ENCODE results near the gene CHD3. TPM values are rescaled to one million over a fixed set of nuclear protein-coding genes. Genes with fewer than 3 reads are reported as not detected.
A peak's percentile ranks its signal among the peaks of the same experiment; 100 is the strongest.

Gene CHD3
- total and polyA plus RNA-seq, 2 of the 13 experiments (the other 11 are each of a cell fraction or from before 2014, with no cell fraction given), result 2.7 to 3.7 TPM

GRCh38 chr17:7843536-7844291 is 44.9 kb upstream of the CHD3 start (continued):
- TF ChIP-seq AGO2 (optimal IDR thresholded peaks at IDR 0.05; ENCODE audit: low read depth, low read length), result no peak
- TF ChIP-seq NFIB (CRISPR knock-in tag; IDR thresholded peaks at IDR 0.05; ENCODE audit: borderline replicate concordance), result no peak
- 0 out of 2 replicates have a peak, but pooled peaks have one; percentile 24 for TF ChIP-seq PHF21A (CRISPR knock-in tag; IDR thresholded peaks at IDR 0.05)
- no peak for TF ChIP-seq ZNF564 (CRISPR knock-in tag; IDR thresholded peaks at IDR 0.05)
- no peak for TF ChIP-seq MIER3 (CRISPR knock-in tag; IDR thresholded peaks at IDR 0.05; ENCODE audit: borderline replicate concordance)
- no peak for TF ChIP-seq ZSCAN30 (CRISPR knock-in tag; IDR thresholded peaks at IDR 0.05)
- no peak for TF ChIP-seq SMC3 (IDR thresholded peaks at IDR 0.05; ENCODE audit: low read length)
- TF ChIP-seq IRF1 (CRISPR knock-in tag; IDR thresholded peaks at IDR 0.05; ENCODE audit: low read depth), result no peak
- TF ChIP-seq ZNF383 (CRISPR knock-in tag; IDR thresholded peaks at IDR 0.05; ENCODE audit: borderline replicate concordance), result no peak
- TF ChIP-seq ZNF337 (CRISPR knock-in tag; IDR thresholded peaks at IDR 0.05; ENCODE audit: borderline replicate concordance, low read depth), result no peak
- TF ChIP-seq GTF2F1 (IDR thresholded peaks at IDR 0.05; ENCODE audit: low read length), result no peak
- TF ChIP-seq RNF2 (conservative IDR thresholded peaks at IDR 0.05; ENCODE audit: low read depth), result no peak
- no peak for TF ChIP-seq NFRKB (IDR thresholded peaks at IDR 0.05)
- no peak for TF ChIP-seq TIGD3 (CRISPR knock-in tag; IDR thresholded peaks at IDR 0.05; ENCODE audit: borderline replicate concordance)
- no peak for TF ChIP-seq SOX6 (IDR thresholded peaks at IDR 0.05)
- peak; percentile 53; the same call in 1 of the 2 replicates for TF ChIP-seq SOX6 (CRISPR knock-in tag; IDR thresholded peaks at IDR 0.05)
- 0 out of 2 replicates have a peak, but pooled peaks have one; percentile 65 for TF ChIP-seq ZXDC (CRISPR knock-in tag; IDR thresholded peaks at IDR 0.05)
- TF ChIP-seq CAMTA2 (CRISPR knock-in tag; IDR thresholded peaks at IDR 0.05; ENCODE audit: borderline replicate concordance), result no peak
- no peak for TF ChIP-seq ZNF367 (CRISPR knock-in tag; IDR thresholded peaks at IDR 0.05; ENCODE audit: borderline replicate concordance)
- TF ChIP-seq ZNF230 (CRISPR knock-in tag; IDR thresholded peaks at IDR 0.05), result no peak
- no peak for TF ChIP-seq KDM6A (CRISPR knock-in tag; IDR thresholded peaks at IDR 0.05; ENCODE audit: low read depth)
- peak; percentile 82; the same call in 1 of the 2 replicates for TF ChIP-seq ARID4A (CRISPR knock-in tag; IDR thresholded peaks at IDR 0.05; ENCODE audit: borderline replicate concordance)
